GM12892 (cell line): ENCODE results near the gene UGT1A1.

ENCODE experiments used
- POLR2A ChIP-seq: IDR thresholded peaks from 2 replicates; pipeline ENCODE4 v1.6.1; 2011; ENCODE audit warnings: low read depth, low read length, control low read depth
- POLR2AphosphoS5 ChIP-seq: IDR thresholded peaks from 2 replicates; pipeline ENCODE4 v1.6.1; 2011; ENCODE audit warnings: low read depth, low read length, control low read depth
- TAF1 ChIP-seq: IDR thresholded peaks from 2 replicates; pipeline ENCODE4 v1.6.1; 2011; ENCODE audit warnings: low read depth, mild to moderate bottlenecking, control low read depth, low read length, borderline replicate concordance

DNA sequence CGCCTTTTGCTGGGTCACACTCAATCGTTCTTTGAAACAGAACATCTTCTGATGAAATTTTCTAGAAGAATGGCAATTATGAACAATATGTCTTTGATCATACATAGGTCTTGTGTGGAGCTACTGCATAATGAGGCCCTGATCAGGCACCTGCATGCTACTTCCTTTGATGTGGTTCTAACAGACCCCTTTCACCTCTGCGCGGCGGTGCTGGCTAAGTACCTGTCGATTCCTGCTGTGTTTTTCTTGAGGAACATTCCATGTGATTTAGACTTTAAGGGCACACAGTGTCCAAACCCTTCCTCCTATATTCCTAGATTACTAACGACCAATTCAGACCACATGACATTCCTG lies 46.8 kb upstream of the UGT1A1 start:
- TF ChIP-seq POLR2A (no peak), POLR2AphosphoS5 (no peak), TAF1 (no peak)
